Osteoblast (primary cell): Measurements from ENCODE around the gene GRM4. TPM values are rescaled to one million over a fixed set of nuclear protein-coding genes. Genes with fewer than 3 reads are reported as not detected.

Source experiments
- DNase-seq: peaks from one replicate; pipeline ENCODE4 v3.0.0; 2011; ENCODE audit warnings: low spot score, mixed read lengths; ENCODE audit not compliant: insufficient read length; ENCODE audit errors: missing footprints
- H2AFZ ChIP-seq: 2 replicates; pipeline ENCODE4 v1.6.0; 2011; ENCODE audit warnings: mild to moderate bottlenecking, low read length
- H3K27ac ChIP-seq: 2 replicates; pipeline ENCODE4 v1.5.1; 2011; ENCODE audit warnings: mild to moderate bottlenecking, low read depth, low read length, moderate library complexity
- H3K27me3 ChIP-seq: 2 replicates; pipeline ENCODE4 v1.6.0; 2012; ENCODE audit warnings: mild to moderate bottlenecking, control low read depth, inconsistent platforms, low read length, moderate library complexity; ENCODE audit not compliant: insufficient read depth
- H3K36me3 ChIP-seq: 2 replicates; pipeline ENCODE4 v1.5.1; 2011; ENCODE audit warnings: mild to moderate bottlenecking, low read length, control low read depth, moderate library complexity; ENCODE audit not compliant: insufficient read depth
- H3K4me1 ChIP-seq: 2 replicates; pipeline ENCODE4 v1.5.1; 2011; ENCODE audit warnings: mild to moderate bottlenecking, low read length, control low read depth, moderate library complexity; ENCODE audit not compliant: insufficient read depth
- H3K4me2 ChIP-seq: 2 replicates; pipeline ENCODE4 v1.6.0; 2011; ENCODE audit warnings: mild to moderate bottlenecking, low read length; ENCODE audit not compliant: insufficient read depth
- H3K4me3 ChIP-seq: fragments of 200-600 bp; sonication (generic); 3 replicates; pipeline ENCODE4 v1.5.1; 2012; ENCODE audit warnings: mild to moderate bottlenecking, low read length, inconsistent platforms; ENCODE audit not compliant: insufficient read depth
- H3K79me2 ChIP-seq: 2 replicates; pipeline ENCODE4 v1.6.0; 2012; ENCODE audit warnings: mild to moderate bottlenecking, low read length, control low read depth, inconsistent platforms; ENCODE audit not compliant: insufficient read depth
- H3K9me3 ChIP-seq: 2 replicates; pipeline ENCODE4 v1.5.1; 2011; ENCODE audit warnings: low read depth, low read length, control low read depth
- H4K20me1 ChIP-seq: 2 replicates; pipeline ENCODE4 v1.6.0; 2012; ENCODE audit warnings: mild to moderate bottlenecking, low read length, control low read depth; ENCODE audit not compliant: insufficient read depth
- total RNA-seq: library from RNA; depleted of rRNA; stranded (reverse); fragments of >200 nt; gene quantifications from 2 replicates; pipeline ENCODE4 v1.2.3, GENCODE V29; 2012
- TF ChIP-seq, protein P1 (sequence below): IDR thresholded peaks from 2 replicates; pipeline ENCODE4 v1.5.1; 2011; ENCODE audit warnings: mild to moderate bottlenecking, low read depth, low read length, moderate library complexity; ENCODE audit errors: extremely low read depth

The GRM4 gene
- total RNA-seq, 1 donor, result 0.36 TPM

DNA sequence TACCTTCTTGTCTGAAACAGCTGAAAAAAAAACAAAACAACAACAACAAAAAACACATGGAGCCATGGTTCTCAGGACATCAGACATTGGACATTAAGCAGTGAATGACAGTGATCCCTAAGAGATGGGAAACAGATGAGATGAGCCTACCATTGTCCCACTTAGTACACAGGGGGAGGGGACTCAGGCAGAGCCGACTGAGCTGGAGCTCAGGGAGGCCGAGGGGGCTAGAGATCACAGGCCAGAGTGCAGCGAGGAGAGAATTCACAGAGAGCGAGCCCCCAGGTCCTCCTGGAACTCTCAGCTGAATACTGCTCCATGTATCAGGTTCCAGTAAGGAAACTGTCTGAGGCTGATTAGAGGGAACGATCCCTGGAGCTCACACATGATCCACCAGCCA lies 134.6 kb downstream of the GRM4 start:
- Histone ChIP-seq H3K36me3 (no peaks in the 10 kb centered on the region), H3K27ac (no peak overlapping the region), H2AFZ (no peak overlapping the region), H3K9me3 (no peaks in the 10 kb centered on the region), H3K4me2 (no peak overlapping the region), H4K20me1 (no peaks in the 10 kb centered on the region), H3K4me1 (no peaks in the 10 kb centered on the region), H3K27me3 (peaks cover 2% of the 10 kb centered on the region), H3K4me3 (no peak overlapping the region), H3K79me2 (no peaks in the 10 kb centered on the region)
- TF ChIP-seq, protein P1, sequence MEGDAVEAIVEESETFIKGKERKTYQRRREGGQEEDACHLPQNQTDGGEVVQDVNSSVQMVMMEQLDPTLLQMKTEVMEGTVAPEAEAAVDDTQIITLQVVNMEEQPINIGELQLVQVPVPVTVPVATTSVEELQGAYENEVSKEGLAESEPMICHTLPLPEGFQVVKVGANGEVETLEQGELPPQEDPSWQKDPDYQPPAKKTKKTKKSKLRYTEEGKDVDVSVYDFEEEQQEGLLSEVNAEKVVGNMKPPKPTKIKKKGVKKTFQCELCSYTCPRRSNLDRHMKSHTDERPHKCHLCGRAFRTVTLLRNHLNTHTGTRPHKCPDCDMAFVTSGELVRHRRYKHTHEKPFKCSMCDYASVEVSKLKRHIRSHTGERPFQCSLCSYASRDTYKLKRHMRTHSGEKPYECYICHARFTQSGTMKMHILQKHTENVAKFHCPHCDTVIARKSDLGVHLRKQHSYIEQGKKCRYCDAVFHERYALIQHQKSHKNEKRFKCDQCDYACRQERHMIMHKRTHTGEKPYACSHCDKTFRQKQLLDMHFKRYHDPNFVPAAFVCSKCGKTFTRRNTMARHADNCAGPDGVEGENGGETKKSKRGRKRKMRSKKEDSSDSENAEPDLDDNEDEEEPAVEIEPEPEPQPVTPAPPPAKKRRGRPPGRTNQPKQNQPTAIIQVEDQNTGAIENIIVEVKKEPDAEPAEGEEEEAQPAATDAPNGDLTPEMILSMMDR, result no peak
- no peak for DNase-seq

DNA sequence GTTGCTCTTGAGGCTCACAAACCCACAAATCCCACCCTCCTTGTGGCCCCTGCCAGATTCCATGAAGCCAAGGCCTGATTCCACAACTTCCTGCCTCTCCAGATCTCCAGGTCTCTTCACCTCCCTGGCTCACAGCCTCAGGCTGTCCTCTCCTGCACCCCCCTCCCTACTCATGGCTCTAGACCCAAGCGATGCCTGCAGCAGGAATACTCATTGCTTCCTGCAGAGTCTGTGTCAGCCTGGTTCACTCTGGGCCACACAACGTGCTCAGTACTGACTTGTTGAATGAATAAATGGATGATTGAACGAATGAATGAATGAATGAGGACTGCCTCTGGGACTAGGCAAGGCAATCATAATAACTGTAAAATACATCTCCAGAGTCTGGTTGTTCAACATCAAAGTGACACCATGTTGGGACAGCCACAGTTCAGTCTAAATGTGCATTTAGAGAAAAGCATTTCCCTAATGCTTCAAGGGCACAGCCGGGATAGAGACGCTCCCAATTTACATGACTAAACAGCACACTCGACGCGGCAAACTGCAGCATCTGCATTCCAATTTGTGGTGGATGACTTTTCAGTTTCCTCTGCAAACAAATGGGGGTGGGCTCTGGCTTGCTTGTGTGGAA lies 139.9 kb downstream of the GRM4 start:
- H3K27me3 ChIP-seq, result peaks cover 8% of the 10 kb centered on the region
- H3K4me3 ChIP-seq, result no peak overlapping the region
- no peaks in the 10 kb centered on the region for H3K36me3 ChIP-seq
- H3K27ac ChIP-seq, result no peak overlapping the region
- no peaks in the 10 kb centered on the region for H3K79me2 ChIP-seq
- no peak overlapping the region for H2AFZ ChIP-seq
- H3K4me2 ChIP-seq, result no peak overlapping the region
- H3K4me1 ChIP-seq, result no peaks in the 10 kb centered on the region
- no peak for DNase-seq
- TF ChIP-seq, protein P1, result no peak
- no peaks in the 10 kb centered on the region for H3K9me3 ChIP-seq
- no peaks in the 10 kb centered on the region for H4K20me1 ChIP-seq

DNA sequence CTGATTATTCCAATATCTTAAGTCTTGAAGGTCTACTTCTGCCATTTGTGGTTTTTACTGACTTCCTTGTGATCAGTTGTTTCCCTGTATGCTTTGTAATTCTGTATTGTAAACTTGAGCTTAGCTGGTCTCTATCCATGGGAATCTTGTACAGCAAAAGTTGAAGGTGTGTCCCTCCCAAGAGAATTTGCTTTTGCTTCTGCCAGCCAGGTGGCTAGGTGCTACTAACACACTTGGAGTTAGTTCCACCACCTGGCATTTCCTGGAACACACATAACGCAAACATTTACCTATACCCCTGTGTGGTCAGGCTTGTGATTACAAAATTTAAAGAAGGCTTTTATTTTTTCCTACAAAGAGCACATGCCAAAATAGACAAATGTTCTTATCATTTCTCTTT lies 141.2 kb downstream of the GRM4 start:
- H3K27me3 ChIP-seq, result peaks cover 6% of the 10 kb centered on the region
- H3K4me2 ChIP-seq, result no peak overlapping the region
- no peak overlapping the region for H2AFZ ChIP-seq
- H3K4me1 ChIP-seq, result no peaks in the 10 kb centered on the region
- H4K20me1 ChIP-seq, result no peaks in the 10 kb centered on the region
- no peaks in the 10 kb centered on the region for H3K79me2 ChIP-seq
- no peak overlapping the region for H3K4me3 ChIP-seq
- H3K9me3 ChIP-seq, result no peaks in the 10 kb centered on the region
- no peak for DNase-seq
- no peaks in the 10 kb centered on the region for H3K36me3 ChIP-seq
- H3K27ac ChIP-seq, result no peak overlapping the region
- TF ChIP-seq, protein P1, result no peak

DNA sequence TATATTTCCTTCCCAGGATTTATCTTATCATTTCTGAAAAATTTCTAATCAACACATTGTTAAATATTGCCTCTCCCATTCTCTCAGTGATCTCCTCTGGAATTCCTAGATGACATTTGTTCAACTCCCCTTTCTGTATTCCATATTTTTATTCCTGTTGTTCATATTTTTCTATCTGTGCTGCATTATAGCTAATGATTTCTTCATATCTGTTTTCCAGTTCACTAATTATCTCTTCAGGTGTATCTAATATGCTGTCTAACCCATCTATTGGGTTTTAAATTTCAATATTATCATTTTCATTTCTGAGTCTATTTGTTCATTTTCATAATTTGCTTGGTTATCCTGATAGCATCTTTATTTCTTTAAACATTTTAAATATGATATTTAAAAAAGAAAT lies 141.9 kb downstream of the GRM4 start:
- Histone ChIP-seq H3K4me3 (no peak overlapping the region), H3K36me3 (no peaks in the 10 kb centered on the region), H3K4me2 (no peak overlapping the region), H2AFZ (no peak overlapping the region), H3K27ac (no peak overlapping the region), H3K4me1 (no peaks in the 10 kb centered on the region), H3K9me3 (no peaks in the 10 kb centered on the region), H3K79me2 (no peaks in the 10 kb centered on the region), H3K27me3 (peaks cover 6% of the 10 kb centered on the region), H4K20me1 (no peaks in the 10 kb centered on the region)
- no peak for DNase-seq
- TF ChIP-seq, protein P1, result no peak
